HG02870 (cell line): ENCODE data around the gene TMEM239.
"Not testable (repeated sequence)": the region's sequence is repeated elsewhere in the genome, so short reads cannot be mapped to it uniquely, and the experiment has no call there.

Experiments used
- ATAC-seq: cut with Tn5 transposase; IDR thresholded peaks from one replicate; pipeline ENCODE4 v1.9.1; 2021; ENCODE audit warnings: mild to moderate bottlenecking, moderate library complexity; ENCODE audit not compliant: unreplicated experiment

Gene TMEM239

GRCh38 chr20:2799688-2800520 is 16.3 kb upstream of the TMEM239 start:
- no peak for ATAC-seq

DNA sequence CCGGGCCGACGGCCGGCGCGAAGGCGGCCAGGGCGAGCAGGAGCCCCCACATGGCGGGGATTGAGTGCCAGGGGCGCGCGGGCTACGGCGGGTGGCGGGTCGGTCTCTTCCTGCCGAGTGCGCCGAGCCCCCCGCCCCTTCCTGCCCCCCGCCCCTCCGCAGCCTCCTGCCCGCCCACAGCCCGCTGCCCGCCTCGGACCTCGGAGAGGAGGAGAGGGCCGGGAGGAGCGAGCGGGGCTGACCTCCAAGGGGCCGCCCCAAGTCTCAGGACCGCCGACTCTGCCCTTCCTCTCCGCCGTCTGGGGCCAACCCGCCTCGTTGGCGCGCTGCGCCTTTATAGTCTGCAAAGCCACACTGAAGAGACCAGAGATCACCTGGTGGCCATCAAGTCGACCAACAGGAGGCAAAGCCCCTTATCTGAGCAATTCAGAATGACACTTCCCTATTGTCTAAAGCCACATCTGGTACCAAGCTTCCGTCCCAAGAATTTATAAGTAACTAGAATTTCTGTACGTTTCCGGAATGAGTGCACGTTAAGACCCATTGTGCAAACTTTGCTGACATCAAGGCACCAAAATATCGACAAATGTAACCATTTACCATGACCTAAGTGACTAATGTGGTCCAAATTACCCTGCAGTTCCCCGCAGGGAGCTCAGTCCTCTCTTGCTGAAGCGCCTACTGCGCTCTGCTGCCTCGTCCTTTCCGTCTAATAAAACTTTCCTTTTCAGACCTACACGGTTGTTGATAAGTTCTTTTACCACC is 15.5 kb upstream of the TMEM239 start, which contains the start of gene CPXM1:
CPXM1 (minus strand) TSS at position 107 of the 765 bp plus-strand sequence; CDS start at position 52, 55 bp downstream.
- ATAC-seq: no peak

DNA sequence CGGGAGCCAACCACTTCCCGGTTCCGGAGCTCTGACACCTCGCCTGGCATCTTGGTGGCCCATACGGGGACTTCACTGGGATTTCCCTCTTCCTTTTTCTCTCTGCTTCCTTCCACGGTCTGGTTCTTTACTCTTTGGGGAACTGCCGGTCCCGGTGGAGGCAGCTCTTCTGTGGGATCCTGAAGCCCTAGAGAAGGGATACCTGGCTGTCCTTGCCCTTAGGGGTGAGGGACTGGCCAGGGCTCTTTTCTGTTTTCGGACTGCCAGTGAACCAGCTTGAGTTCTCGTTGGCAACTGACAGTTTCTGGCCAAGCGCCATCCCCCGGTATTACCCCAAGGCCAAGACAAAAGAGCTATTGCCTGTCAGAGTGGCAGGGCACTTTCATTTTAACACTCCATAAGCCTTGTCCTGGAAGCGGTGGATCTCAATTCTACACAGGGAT is 14.9 kb upstream of the TMEM239 start:
- no peak for ATAC-seq

GRCh38 chr20:2804041-2804828 is 11.9 kb upstream of the TMEM239 start:
- no peak for ATAC-seq

DNA sequence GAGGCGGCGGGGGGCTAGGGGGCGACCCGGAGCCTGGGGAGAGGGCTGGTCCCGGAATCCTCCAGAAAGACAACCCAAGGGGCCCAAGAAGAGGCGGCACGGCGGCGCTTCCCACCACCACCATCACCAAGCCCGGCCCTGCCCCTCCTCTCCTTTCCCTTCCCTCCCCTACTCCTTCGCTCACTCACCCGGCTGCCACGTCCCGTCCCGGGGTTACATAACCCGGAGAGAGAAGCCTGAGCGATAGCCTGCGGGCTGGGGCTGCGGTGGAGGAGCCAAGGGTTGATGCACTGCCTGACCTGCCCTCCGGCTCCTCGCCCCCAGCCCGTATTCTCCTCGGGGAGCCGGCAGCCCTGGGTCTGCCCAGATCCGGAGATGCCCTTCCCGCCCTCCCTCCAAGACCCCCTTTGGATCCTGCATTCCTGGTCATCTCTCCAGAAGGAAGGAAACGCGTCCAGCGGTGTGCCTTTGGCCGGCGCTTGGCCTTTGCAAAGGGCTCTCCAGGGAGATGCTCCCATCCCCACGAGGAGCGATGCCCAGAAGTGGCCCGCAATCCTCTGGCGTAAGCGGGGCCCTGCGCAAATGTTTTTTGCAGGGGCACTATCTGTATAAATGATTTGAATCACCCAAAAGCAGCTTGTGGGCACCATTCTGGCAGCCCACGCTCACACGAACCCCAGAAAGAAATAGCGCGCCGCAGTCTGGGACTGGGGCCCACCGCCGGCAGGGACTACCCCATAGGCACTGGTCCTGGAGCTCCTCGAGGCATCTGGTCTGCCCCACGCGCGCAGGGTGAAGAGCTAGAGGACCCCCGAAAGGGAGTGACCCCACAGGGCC is 11.1 kb upstream of the TMEM239 start:
- ATAC-seq: no peak

DNA sequence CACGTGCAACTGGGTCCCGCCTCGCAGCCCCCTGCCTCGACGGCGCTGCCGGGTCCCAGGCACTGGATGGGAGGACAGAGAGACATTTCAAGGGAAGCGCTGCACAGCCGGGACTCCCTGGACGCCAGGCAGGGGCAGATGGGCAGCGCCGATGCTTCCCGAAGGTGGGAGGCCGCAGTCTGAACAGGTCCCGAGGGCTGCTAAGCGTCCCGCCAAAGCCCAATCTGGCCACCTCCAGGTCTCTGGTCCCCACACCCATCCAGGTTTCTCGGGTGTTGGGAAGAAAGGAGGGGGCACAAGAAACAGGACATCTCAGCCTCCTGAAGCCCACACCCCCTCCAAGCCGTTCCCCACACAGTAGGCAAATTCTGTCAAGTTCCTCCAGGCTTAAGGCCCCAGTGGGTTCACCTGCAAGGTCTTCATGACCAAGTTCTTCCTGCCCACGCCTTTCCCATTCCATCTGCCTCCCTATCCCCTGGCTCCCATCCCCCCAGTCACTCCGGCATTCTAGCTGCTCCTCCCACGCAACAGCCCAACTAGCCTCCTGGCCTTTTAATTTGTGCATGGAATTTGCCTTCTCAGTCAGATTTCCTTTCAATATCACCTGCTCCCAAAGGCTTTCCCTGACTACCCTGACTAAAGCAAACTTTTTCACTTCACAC is 10.3 kb upstream of the TMEM239 start:
- no peak for ATAC-seq

DNA sequence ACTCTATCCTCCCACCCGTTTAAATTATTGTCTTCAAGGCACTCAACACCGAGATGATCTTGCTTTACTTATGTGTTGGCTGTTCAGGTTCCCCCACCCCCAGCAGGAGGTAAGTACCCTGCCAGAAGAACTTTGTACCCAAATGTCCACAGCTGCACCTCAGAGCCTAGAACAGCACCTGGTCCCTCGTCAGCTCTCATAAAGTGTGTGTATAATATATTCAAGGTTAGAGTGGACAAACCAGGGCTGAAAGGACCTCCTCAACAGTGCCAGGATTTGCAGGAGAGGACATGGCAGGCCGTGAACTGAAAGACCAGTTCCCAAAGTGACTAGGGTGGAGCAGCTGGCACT is 9.8 kb upstream of the TMEM239 start:
- no peak for ATAC-seq

- ATAC-seq: no peak
Measured at GRCh38 chr20:2807019-2807418, 9.1 kb upstream of the TMEM239 start.

GRCh38 chr20:2807929-2808328 is 8.2 kb upstream of the TMEM239 start:
- ATAC-seq: not testable (repeated sequence)

DNA sequence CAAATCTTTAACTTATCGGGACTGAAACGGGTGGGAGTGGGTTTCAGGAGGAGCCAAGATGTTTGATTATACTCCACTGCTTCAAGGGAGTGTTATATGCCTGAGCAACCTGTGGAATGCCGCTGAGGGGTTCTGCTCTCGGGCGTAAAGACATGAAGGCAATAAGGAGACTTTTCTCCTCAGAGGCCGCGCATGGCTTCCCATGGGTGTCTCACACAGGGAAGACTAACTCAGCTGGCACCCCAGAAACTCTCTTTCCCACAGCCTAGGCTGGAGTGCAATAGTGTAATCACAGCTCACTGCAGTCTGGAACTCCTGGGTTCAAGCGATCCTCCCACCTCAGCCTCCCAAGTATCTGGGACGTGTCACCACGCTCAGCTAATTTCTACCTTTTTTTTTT is 6.5 kb upstream of the TMEM239 start:
- ATAC-seq: no peak

- no peak for ATAC-seq
Measured at GRCh38 chr20:2812189-2812588, 4.0 kb upstream of the TMEM239 start.

- ATAC-seq: no peak
Measured at GRCh38 chr20:2814076-2814475, 2.1 kb upstream of the TMEM239 start.

DNA sequence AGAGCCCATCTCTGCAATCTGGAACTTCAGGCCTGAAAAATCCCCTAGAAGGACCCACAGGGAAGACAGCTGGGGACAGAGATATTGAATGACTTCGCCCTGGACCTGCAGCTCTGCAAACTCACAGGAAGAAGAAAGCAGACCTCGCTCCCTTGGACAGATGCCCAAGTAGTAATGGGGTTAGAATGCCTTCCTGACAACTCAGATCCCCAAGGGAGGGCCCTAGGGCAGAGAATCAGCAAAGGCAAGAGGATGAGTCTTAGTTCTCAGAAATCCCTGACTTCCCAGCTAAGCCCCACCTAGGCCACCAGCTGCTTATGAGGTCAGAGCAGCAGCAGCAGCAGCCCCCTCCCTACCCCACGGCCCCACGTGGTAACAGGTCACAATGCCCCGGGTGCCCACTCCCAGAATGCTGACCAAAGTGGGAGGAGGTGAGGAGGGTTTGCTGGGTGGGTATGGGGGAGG is 1.5 kb upstream of the TMEM239 start, which contains the start of gene C20orf141:
C20orf141 (plus strand) TSS at position 401 of the 465 bp plus-strand sequence. CDS start 198 bp downstream, outside the sequence.
- ATAC-seq: no peak

- ATAC-seq: no peak
Measured at GRCh38 chr20:2815242-2815900, 793 bp upstream of the TMEM239 start.

DNA sequence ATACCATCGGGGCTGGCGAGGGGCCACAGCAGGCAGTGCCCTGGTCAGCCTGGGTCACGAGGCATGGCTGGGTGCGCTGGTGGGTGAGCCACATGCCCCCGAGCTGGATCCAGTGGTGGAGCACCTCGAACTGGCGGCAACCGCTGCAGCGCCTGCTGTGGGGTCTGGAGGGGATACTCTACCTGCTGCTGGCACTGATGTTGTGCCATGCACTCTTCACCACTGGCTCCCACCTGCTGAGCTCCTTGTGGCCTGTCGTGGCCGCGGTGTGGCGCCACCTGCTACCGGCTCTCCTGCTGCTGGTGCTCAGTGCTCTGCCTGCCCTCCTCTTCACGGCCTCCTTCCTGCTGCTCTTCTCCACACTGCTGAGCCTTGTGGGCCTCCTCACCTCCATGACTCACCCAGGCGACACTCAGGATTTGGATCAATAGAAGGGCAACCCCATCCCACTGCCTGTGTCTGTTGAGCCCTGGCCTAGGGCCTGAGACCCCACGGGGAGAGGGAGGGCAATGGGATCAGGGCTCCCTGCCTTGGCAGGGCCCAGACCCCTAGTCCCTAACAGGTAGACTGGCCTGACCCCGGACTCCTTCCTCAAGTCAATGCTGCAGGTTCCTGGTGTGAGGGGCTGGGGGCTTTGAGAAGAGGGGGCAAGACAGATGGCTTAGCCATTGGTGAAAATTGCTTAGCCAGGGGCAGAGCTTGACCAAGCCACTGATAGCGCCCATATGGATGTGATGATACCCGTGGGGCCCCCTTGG is 598 bp downstream of the TMEM239 start:
- no peak for ATAC-seq

GRCh38 chr20:2817341-2817726 is 1.2 kb downstream of the TMEM239 start:
- ATAC-seq: no peak

DNA sequence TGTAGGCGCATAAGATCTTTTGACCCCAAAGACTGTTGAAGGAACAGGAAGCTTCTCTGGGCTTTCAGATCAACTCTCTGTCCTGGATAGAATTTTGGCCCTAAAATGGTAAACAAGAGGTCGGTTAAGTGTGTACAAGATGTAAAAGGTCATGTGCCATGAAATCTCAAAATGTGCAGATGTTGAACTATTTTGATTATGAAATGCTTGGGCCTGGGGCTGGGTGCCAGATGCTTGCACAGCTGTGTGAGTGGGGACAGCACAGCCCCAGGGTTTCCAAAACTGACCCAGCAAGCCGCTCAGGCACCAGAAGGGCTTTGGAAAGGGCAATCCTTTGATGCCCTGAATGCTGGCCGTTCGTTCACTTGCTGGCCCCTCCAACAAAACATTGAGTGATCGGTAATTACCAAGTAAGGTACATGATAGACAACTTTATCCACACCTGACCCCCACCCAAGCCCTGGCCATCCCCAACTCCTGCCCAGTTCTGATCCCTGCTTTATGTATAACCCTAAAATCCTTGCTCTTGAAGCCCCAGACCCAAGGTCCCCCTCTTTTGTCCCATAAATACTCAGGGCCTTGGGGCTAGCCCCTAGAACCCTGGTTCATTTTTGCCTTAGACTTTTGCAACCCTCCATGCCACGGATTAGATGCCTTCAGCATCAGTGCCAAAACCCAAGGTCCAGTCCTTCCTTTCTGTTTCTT is 1.9 kb downstream of the TMEM239 start:
- no peak for ATAC-seq
